Hepatocyte (in vitro differentiated cells): Measurements from ENCODE around the gene SMIM12.

ENCODE experiments used
- EZH2 ChIP-seq: fragments of 200-600 bp; sonication (generic); IDR thresholded peaks from 2 replicates; pipeline ENCODE4 v1.6.1; 2016; ENCODE audit warnings: antibody characterized with exemption, mild to moderate bottlenecking, borderline replicate concordance
- TF ChIP-seq, protein P1 (sequence below): fragments of 200-600 bp; sonication (generic); IDR thresholded peaks from 2 replicates; pipeline ENCODE4 v1.5.1; 2016; ENCODE audit warnings: antibody characterized with exemption, mild to moderate bottlenecking; ENCODE audit not compliant: poor library complexity

DNA sequence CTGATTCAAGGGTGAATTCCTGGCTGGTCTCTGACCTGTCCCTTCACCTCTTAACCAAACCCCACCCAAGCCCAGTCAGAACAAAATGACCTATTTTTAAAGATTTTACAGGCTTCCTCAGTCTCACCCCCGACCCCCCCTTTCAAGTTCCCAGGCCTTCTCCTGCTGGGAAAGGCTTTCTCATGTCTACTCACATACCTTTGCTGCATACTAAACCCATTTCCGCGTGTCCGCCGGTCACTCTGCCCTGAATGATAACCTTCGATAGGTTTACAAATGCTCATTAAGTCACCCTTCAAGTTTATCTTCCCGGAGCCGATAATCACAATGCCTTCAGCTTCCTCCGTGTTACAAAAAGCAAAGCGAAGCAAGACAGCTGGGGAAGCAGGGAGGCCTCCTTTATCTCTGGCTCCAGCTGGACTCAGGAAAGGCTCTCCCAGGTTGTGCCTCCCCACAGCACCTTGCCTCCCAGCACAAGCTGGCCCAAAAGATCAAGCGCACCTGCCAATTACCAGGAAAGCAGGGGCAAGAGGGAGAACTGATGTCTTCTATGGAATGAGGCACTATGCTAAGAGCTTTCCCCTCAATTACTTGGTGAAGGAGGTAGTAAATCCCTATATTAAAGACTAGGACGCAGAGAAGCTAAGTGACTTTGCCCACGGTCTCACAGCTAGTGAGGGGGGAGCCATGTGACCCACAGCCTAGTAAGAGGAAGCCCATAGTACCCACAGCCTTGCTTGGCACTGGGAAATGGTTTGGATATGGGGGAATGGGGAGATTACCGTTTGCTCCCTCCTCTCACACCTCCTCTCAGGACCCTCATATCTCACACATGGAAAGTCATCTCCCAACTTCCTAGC lies 15.9 kb downstream of the SMIM12 start:
- TF ChIP-seq, protein P1, sequence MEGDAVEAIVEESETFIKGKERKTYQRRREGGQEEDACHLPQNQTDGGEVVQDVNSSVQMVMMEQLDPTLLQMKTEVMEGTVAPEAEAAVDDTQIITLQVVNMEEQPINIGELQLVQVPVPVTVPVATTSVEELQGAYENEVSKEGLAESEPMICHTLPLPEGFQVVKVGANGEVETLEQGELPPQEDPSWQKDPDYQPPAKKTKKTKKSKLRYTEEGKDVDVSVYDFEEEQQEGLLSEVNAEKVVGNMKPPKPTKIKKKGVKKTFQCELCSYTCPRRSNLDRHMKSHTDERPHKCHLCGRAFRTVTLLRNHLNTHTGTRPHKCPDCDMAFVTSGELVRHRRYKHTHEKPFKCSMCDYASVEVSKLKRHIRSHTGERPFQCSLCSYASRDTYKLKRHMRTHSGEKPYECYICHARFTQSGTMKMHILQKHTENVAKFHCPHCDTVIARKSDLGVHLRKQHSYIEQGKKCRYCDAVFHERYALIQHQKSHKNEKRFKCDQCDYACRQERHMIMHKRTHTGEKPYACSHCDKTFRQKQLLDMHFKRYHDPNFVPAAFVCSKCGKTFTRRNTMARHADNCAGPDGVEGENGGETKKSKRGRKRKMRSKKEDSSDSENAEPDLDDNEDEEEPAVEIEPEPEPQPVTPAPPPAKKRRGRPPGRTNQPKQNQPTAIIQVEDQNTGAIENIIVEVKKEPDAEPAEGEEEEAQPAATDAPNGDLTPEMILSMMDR = no peak
- TF ChIP-seq EZH2 = no peak
